ENCODE results near the gene PACRGL. TPM values are rescaled to one million over a fixed set of nuclear protein-coding genes. Genes with fewer than 3 reads are reported as not detected.
A peak's percentile ranks its signal among the peaks of the same experiment; 100 is the strongest.

PACRGL gene
- 10 to 100 TPM in 1 of 2 donors, 1 to 10 TPM in 1; 3.0 to 17.1 TPM for total RNA-seq

- Histone ChIP-seq H3K27ac (peak within 1 kb of the TSS; percentile 13 to 80 (median 72)), H3K4me1 (peaks cover 15% of the 10 kb centered on the region), H3K36me3 (replicated peaks in 1 of 2; ENCODE audit: insufficient read depth in 1 of 2, low read depth in 2 of 2) (peaks cover 0 to 6% of the 10 kb centered on the region in 2 donors), H3K4me3 (peak within 1 kb of the TSS; percentile 92 to 97), H3K27me3 (no peaks in the 10 kb centered on the region), H3K9me3 (no peaks in the 10 kb centered on the region)
- intact Hi-C loops (cut with DNase I): no loop called here
- 0% methylated on average over 24 to 60 of the region's 60 CpGs for WGBS, 2 donors
- ATAC-seq (peak; percentile 100), DNase-seq (peak; percentile 91 to 94 (median 92))
- TF ChIP-seq CTCF (IDR thresholded peaks at IDR 0.05) (peak in 1 of 7 experiments; percentile 12), POLR2A (IDR thresholded peaks at IDR 0.05) (peak in 2 of 3 donors; percentile 75 to 81)
Measured at GRCh38 chr4:20700007-20700761, at the start of gene PACRGL. Gene PACRGL, plus strand, starts transcription at chr4:20700458. Its CDS starts 4,024 bp downstream, at chr4:20704482.

- intact Hi-C loops (cut with DNase I): no loop called here
Measured at GRCh38 chr4:20652226-20652885, 47.9 kb upstream of the PACRGL start.

GRCh38 chr4:20658456-20658855 is 41.8 kb upstream of the PACRGL start:
- Histone ChIP-seq H3K36me3 (replicated peaks in 1 of 2; ENCODE audit: insufficient read depth in 1 of 2, low read depth in 2 of 2) (no peaks in the 10 kb centered on the region), H3K27me3 (no peaks in the 10 kb centered on the region), H3K4me3 (no peak overlapping the region), H3K9me3 (no peaks in the 10 kb centered on the region), H3K4me1 (no peaks in the 10 kb centered on the region), H3K27ac (no peak overlapping the region)
- ATAC-seq: no peak
- intact Hi-C loops (cut with DNase I): no loop called here
- 55 to 56% methylated on average over 4 of the region's 4 CpGs for WGBS, 2 donors
- DNase-seq: no peak
- TF ChIP-seq POLR2A (IDR thresholded peaks at IDR 0.05): no peak
- TF ChIP-seq CTCF (IDR thresholded peaks at IDR 0.05): no peak

More at GRCh38 chr4:20652226-20652885, 47.9 kb upstream of the PACRGL start:
- DNase-seq: no peak
- Histone ChIP-seq H3K27ac (no peak overlapping the region), H3K9me3 (no peaks in the 10 kb centered on the region), H3K36me3 (replicated peaks in 1 of 2; ENCODE audit: insufficient read depth in 1 of 2, low read depth in 2 of 2) (no peaks in the 10 kb centered on the region), H3K4me1 (no peaks in the 10 kb centered on the region), H3K4me3 (no peak overlapping the region), H3K27me3 (no peaks in the 10 kb centered on the region)
- WGBS, 2 donors: 77 to 87% methylated on average over 1 of the region's 1 CpG
- no peak for TF ChIP-seq CTCF (IDR thresholded peaks at IDR 0.05)
- TF ChIP-seq POLR2A (IDR thresholded peaks at IDR 0.05): no peak
- ATAC-seq: no peak

GRCh38 chr4:20662851-20663250 is 37.4 kb upstream of the PACRGL start:
- no peak for ATAC-seq
- H3K27ac ChIP-seq: no peak overlapping the region

GRCh38 chr4:20666012-20666860 is 34.0 kb upstream of the PACRGL start:
- DNase-seq: no peak
- H3K36me3 ChIP-seq (replicated peaks in 1 of 2; ENCODE audit: insufficient read depth in 1 of 2, low read depth in 2 of 2): no peaks in the 10 kb centered on the region
- H3K9me3 ChIP-seq: no peaks in the 10 kb centered on the region
- TF ChIP-seq CTCF (IDR thresholded peaks at IDR 0.05) (no peak), POLR2A (IDR thresholded peaks at IDR 0.05) (no peak)
- intact Hi-C loops (cut with DNase I): no loop called here
- no peaks in the 10 kb centered on the region for H3K4me1 ChIP-seq
- no peak overlapping the region for H3K4me3 ChIP-seq
- no peak overlapping the region for H3K27ac ChIP-seq
- no peak for ATAC-seq
- no peaks in the 10 kb centered on the region for H3K27me3 ChIP-seq
- 49 to 51% methylated on average over 4 of the region's 4 CpGs for WGBS, 2 donors

More at GRCh38 chr4:20662851-20663250, 37.4 kb upstream of the PACRGL start:
- Histone ChIP-seq H3K27me3 (no peaks in the 10 kb centered on the region), H3K36me3 (replicated peaks in 1 of 2; ENCODE audit: insufficient read depth in 1 of 2, low read depth in 2 of 2) (no peaks in the 10 kb centered on the region), H3K9me3 (no peaks in the 10 kb centered on the region), H3K4me3 (no peak overlapping the region), H3K4me1 (no peaks in the 10 kb centered on the region)
- intact Hi-C loops (cut with DNase I): no loop called here
- DNase-seq: no peak
- no peak for TF ChIP-seq POLR2A (IDR thresholded peaks at IDR 0.05)
- whole genome bisulfite sequencing, 2 donors: 0% methylated on average over 1 of the region's 1 CpG

All from body of pancreas (tissue), 4 donors.